GM12878 (cell line): ENCODE results near the gene GRIN2D. TPM values are rescaled to one million over a fixed set of nuclear protein-coding genes. Genes with fewer than 3 reads are reported as not detected.

Experiments used
- ATAC-seq: fragments of 200-7000 bp; cut with Tn5 transposase; 3 replicates; pipeline ENCODE4 v1.9.1; 2020; ENCODE audit warnings: mild to moderate bottlenecking, moderate library complexity
- BruUV-seq: library from RNA; stranded (reverse); fragments of 400-500 nt; replicated peaks from 2 replicates; lab custom pipeline; 2021; lab: Mats Ljungman, UMichigan
- CTCF ChIA-PET: fragments of 300-600 bp; sonication (Branson Sonifier 250); formaldehyde crosslinking; extraction: SDS; loops from one replicate; lab custom pipeline; 2021; ENCODE audit warnings: inconsistent platforms; lab: Yijun Ruan, JAX
- POLR2A ChIA-PET: fragments of 350-600 bp; formaldehyde crosslinking; extraction: SDS; loops from one replicate; lab custom pipeline; 2021; ENCODE audit warnings: inconsistent platforms; lab: Charles Lee
- RAD21 ChIA-PET: fragments of 300-600 bp; sonication (Branson Sonifier 250); formaldehyde crosslinking; loops from one replicate; lab custom pipeline; 2023; ENCODE audit warnings: antibody characterized with exemption; ENCODE audit not compliant: unreplicated experiment; lab: Charles Lee
- SMC1A ChIA-PET: fragments of 300-600 bp; sonication (Branson Sonifier 250); formaldehyde crosslinking; loops from one replicate; lab custom pipeline; 2023; ENCODE audit not compliant: unreplicated experiment, uncharacterized antibody; lab: Charles Lee
- DNase-seq: peaks from one replicate; pipeline ENCODE4 v3.0.0-alpha.2; 2011; ENCODE audit warnings: low read depth, low spot score
- FAIRE-seq: peaks from 3 replicates; lab custom pipeline; 2011; peaks lifted over from hg19 to GRCh38; lab: Jason Lieb, UNC
- H2AFZ ChIP-seq: 2 replicates; pipeline ENCODE4 v1.6.0; 2011; ENCODE audit warnings: low read depth, low read length, control low read depth; ENCODE audit not compliant: control insufficient read depth
- H3K27ac ChIP-seq: 2 replicates; pipeline ENCODE4 v1.5.1; 2011; ENCODE audit warnings: control low read depth; ENCODE audit not compliant: control insufficient read depth, insufficient read depth
- H3K27me3 ChIP-seq, 2 experiments: replicated peaks in 1 of 2; 2 replicates each; pipeline versions ENCODE4 v1.6.0 to v1.6.1; 2011; ENCODE audit warnings: low read length in 1 of 2; ENCODE audit not compliant: control insufficient read depth in 2 of 2, insufficient read depth in 2 of 2
- H3K36me3 ChIP-seq, 2 experiments: 2 replicates each; pipeline ENCODE4 v1.5.1; 2011; ENCODE audit warnings: low read length in 1 of 2; ENCODE audit not compliant: control insufficient read depth in 2 of 2, insufficient read depth in 2 of 2
- H3K4me1 ChIP-seq: 2 replicates; pipeline ENCODE4 v1.6.1; 2011; ENCODE audit warnings: mild to moderate bottlenecking, low read length, moderate library complexity, mixed read lengths; ENCODE audit not compliant: control insufficient read depth, insufficient read depth
- H3K4me2 ChIP-seq: 2 replicates; pipeline ENCODE4 v1.6.0; 2011; ENCODE audit warnings: control low read depth; ENCODE audit not compliant: control insufficient read depth, insufficient read depth
- H3K4me3 ChIP-seq: fragments of 200-600 bp; sonication (generic); 2 replicates; pipeline ENCODE4 v1.5.1; 2016
- H3K79me2 ChIP-seq: 2 replicates; pipeline ENCODE4 v1.6.0; 2011; ENCODE audit warnings: low read length; ENCODE audit not compliant: control insufficient read depth, insufficient read depth
- H3K9ac ChIP-seq: 2 replicates; pipeline ENCODE4 v1.8.0; 2011; ENCODE audit warnings: low read length, control low read depth, mixed read lengths; ENCODE audit not compliant: control insufficient read depth, insufficient read depth
- H3K9me3 ChIP-seq: replicated peaks from 3 replicates; pipeline ENCODE4 v1.5.1; 2011; ENCODE audit warnings: mild to moderate bottlenecking, low read length; ENCODE audit not compliant: control insufficient read depth, insufficient read depth
- H4K20me1 ChIP-seq: 2 replicates; pipeline ENCODE4 v1.6.0; 2011; ENCODE audit not compliant: control insufficient read depth, insufficient read depth
- CHD1 ChIP-seq: IDR thresholded peaks from 2 replicates; pipeline ENCODE4 v1.6.1; 2012; ENCODE audit warnings: low read depth, low read length, improper control_type of control experiment
- CREM ChIP-seq: IDR thresholded peaks from 2 replicates; pipeline ENCODE4 v1.6.1; 2014; ENCODE audit warnings: antibody characterized with exemption, low read depth
- DPF2 ChIP-seq: fragments of 450-650 bp; IDR thresholded peaks from 2 replicates; pipeline ENCODE4 v1.6.1; 2017; ENCODE audit warnings: mild to moderate bottlenecking
- EP300 ChIP-seq, 2 experiments: fragments of 150-350 bp in 1 of 2; IDR thresholded peaks; 2 replicates each; pipeline ENCODE4 v1.6.1; 2011 to 2012; ENCODE audit warnings: low read depth in 2 of 2, low read length in 2 of 2, borderline replicate concordance in 1 of 2, improper control_type of control experiment in 1 of 2, inconsistent platforms in 1 of 2; ENCODE audit not compliant: control insufficient read depth in 1 of 2
- HDGF ChIP-seq: fragments of 450-650 bp; IDR thresholded peaks from 2 replicates; pipeline ENCODE4 v1.6.1; 2016; ENCODE audit warnings: antibody characterized with exemption
- NR2C1 ChIP-seq: fragments of 450-650 bp; IDR thresholded peaks from 2 replicates; pipeline ENCODE4 v1.6.1; 2017; ENCODE audit warnings: antibody characterized with exemption, mild to moderate bottlenecking, moderate library complexity
- PAX5 ChIP-seq: IDR thresholded peaks from 2 replicates; pipeline ENCODE4 v1.6.1; 2011; ENCODE audit warnings: low read depth, low read length, borderline replicate concordance
- POU2F2 ChIP-seq: IDR thresholded peaks from 3 replicates; pipeline ENCODE4 v1.6.1; 2011; ENCODE audit warnings: low read depth, mild to moderate bottlenecking, low read length, borderline replicate concordance
- SIN3A ChIP-seq: IDR thresholded peaks from 2 replicates; pipeline ENCODE4 v1.6.1; 2012; ENCODE audit warnings: low read depth, low read length, improper control_type of control experiment
- SIX5 ChIP-seq: IDR thresholded peaks from 2 replicates; pipeline ENCODE4 v1.6.1; 2011; ENCODE audit warnings: mild to moderate bottlenecking, low read depth, low read length, moderate library complexity; ENCODE audit not compliant: severe bottlenecking
- SMAD5 ChIP-seq: IDR thresholded peaks from 2 replicates; pipeline ENCODE4 v1.6.1; 2016; ENCODE audit warnings: antibody characterized with exemption, low read depth
- SPI1 ChIP-seq: IDR thresholded peaks from 2 replicates; pipeline ENCODE4 v1.6.1; 2011; ENCODE audit warnings: low read depth, mild to moderate bottlenecking, low read length, moderate library complexity, borderline replicate concordance; ENCODE audit not compliant: insufficient read depth
- SUPT20H ChIP-seq: IDR thresholded peaks from 2 replicates; pipeline ENCODE4 v1.6.1; 2011; ENCODE audit warnings: low read depth, mild to moderate bottlenecking, low read length, moderate library complexity, borderline replicate concordance; ENCODE audit not compliant: control insufficient read depth
- WGBS: methylation state at CpG from one replicate; pipeline ENCODE4 v1.1.6; 2016; ENCODE audit warnings: low lambda C conversion rate; ENCODE audit not compliant: insufficient replicate concordance, insufficient coverage; ENCODE audit errors: missing lambda C conversion rate; 5-methylcytosine and 5-hydroxymethylcytosine counted together
- in situ Hi-C: fragments of 300-500 bp; cut with MboI; formaldehyde crosslinking; loops from 9 replicates; pipeline ENCODE4 v1.14.3; 2018; ENCODE audit warnings: mixed read lengths
- intact Hi-C: fragments of 100-400 bp; cut with micrococcal nuclease; formaldehyde crosslinking; loops from one replicate; pipeline ENCODE4 v1.14.2; 2022; ENCODE audit not compliant: unreplicated experiment
- polyA plus RNA-seq, 11 experiments: library from polyadenylated mRNA; depleted of rRNA in 4 of 11; unstranded in 6 of 11; stranded (reverse) in 5 of 11; fragments of >200 nt; fragmentation: Nextera tagmentation in 4 of 11; fragmentation: Illumina TruSeq in 1 of 11; extraction: Ambion mirVana in 4 of 11; extraction: Trizol in 1 of 11; gene quantifications; 1 replicate in 1 of 11; 2 replicates in 10 of 11; pipeline versions ENCODE4 v1.2.1 to v1.2.3, GENCODE V29; 2011 to 2016; ENCODE audit warnings: inconsistent platforms in 2 of 11, missing spikeins in 2 of 11, low read depth in 1 of 11
- total RNA-seq, 4 experiments: library from RNA; depleted of rRNA in 3 of 4; stranded (reverse); fragments of >200 nt in 3 of 4; fragmentation: Illumina TruSeq in 1 of 4; extraction: Trizol in 1 of 4; gene quantifications; 2 replicates each; pipeline versions ENCODE4 v1.2.1 to v1.2.3, GENCODE V29; 2013 to 2021
- TF ChIP-seq, protein P1 (sequence below): fragments of 450-650 bp; IDR thresholded peaks from 2 replicates; pipeline ENCODE4 v1.6.1; 2017; ENCODE audit warnings: mild to moderate bottlenecking, moderate library complexity

GRIN2D gene
- total and polyA plus RNA-seq, 10 of the 15 experiments (the other 5 are each of a cell fraction or from before 2014, with no cell fraction given): 0.03 to 0.38 (median 0.04) TPM; not detected in 3

DNA sequence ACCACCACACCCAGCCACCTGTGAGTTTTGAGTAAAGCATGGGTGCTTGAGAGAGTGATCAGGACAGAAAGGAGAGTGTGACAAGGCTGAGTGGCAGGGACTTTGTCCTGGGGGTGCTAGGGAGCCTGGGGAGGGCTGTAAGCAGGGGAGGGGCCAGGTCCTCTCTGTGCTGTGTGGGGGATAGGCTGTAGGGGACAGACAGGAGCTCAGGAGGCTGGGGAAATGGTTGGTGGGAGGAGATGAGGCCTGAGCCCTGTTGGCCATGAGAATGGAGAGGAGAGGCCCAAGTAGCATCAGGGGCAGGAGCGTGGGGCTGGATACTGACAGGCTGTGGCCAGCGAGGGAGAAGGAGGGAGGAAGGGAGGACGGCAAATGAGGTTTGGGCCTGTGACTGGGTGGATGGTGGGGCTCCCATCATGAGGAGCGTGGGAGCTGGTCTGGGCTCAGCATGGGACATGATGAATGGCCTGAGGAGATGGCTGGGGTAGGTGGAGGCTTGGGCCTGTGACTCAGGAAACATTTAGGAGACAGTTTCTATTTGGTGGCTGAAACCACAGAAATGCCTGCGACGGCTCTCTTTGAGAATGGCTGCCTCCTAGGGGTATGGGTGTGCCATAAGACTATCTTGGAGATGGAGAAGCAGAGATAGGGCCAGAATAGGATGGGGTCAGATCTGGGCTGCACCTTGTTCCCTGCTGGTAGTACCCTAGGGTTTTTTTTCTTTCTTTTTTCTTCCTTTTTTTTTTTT is 25.0 kb downstream of the GRIN2D start (continued):
- TF ChIP-seq CREM (no peak), SIN3A (no peak), CHD1 (no peak), SUPT20H (no peak), HDGF (peak; percentile 23; the same call in 1 of the 2 replicates)

DNA sequence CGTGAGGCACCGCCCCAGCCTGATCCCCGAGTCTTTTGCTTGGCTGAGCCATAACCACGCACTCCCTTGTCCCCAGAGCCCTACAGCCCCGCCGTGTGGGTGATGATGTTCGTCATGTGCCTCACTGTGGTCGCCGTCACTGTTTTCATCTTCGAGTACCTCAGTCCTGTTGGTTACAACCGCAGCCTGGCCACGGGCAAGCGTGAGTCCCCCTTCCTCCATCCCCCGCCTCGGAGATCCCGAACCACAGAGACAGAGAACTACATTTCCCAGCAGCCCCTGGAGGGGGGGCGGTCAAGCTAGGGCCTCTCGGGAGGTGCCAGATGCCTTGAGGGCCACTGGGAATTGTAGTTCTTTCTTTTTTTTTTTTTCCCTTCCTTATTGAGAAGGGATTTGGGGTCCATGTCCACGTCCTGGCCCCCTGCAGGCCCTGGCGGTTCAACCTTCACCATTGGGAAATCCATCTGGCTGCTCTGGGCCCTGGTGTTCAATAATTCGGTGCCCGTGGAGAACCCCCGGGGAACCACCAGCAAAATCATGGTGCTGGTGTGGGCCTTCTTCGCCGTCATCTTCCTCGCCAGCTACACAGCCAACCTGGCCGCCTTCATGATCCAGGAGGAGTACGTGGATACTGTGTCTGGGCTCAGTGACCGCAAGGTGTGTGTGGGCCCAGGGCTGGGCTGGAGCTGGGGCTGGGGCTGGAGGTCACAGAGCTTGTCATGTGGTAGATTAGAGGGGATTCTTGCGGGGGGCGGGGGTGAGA is 25.9 kb downstream of the GRIN2D start:
- ChIA-PET CTCF (interaction anchor here (0.6 to 1.1 kb wide), 4 partner anchors 9 to 28 kb away, joined by 3 to 7 read pairs (median 4); partner anchors contain the start of gene KDELR1), POLR2A (interaction anchor here (1.0 to 1.8 kb wide), 3 partner anchors 15 to 27 kb away, joined by 3 to 11 read pairs (median 3); partner anchors contain the start of gene GRWD1), RAD21 (interaction anchor here (0.6 to 1.0 kb wide), 3 partner anchors 17 to 165 kb away, joined by 3 to 4 read pairs (median 4); no protein-coding TSS in a partner anchor), SMC1A (interaction anchor here (1.2 kb wide), 1 partner anchor 87 kb away, joined by 4 read pairs; no protein-coding TSS in a partner anchor)
- Histone ChIP-seq H3K4me2 (peak overlapping the region; percentile 39), H3K79me2 (no peaks in the 10 kb centered on the region), H3K4me1 (peaks cover 8% of the 10 kb centered on the region), H3K4me3 (peak overlapping the region; percentile 25; the same call in 1 of the 2 replicates), H3K9me3 (no peaks in the 10 kb centered on the region), H3K9ac (0 out of 2 replicates have a peak overlapping the region, but pooled peaks have one; percentile 1), H3K27me3 (no peaks in the 10 kb centered on the region), H4K20me1 (no peaks in the 10 kb centered on the region), H3K36me3 (no peaks in the 10 kb centered on the region), H2AFZ (peak overlapping the region; percentile 88), H3K27ac (peak overlapping the region; percentile 39)
- intact Hi-C loops: no loop called here
- in situ Hi-C loops: no loop called here
- FAIRE-seq (peak; percentile 85), ATAC-seq (peak; percentile 93), DNase-seq (peak; percentile 57)
- WGBS: 27% methylated on average over 30 of the region's 31 CpGs
- no TSS peak for BruUV-seq
- peak; percentile 25; the same call in 1 of the 3 replicates for TF ChIP-seq POU2F2
- TF ChIP-seq EP300 (IDR thresholded peaks at IDR 0.05; ENCODE audit: borderline replicate concordance in 1 of 2, control insufficient read depth in 1 of 2, low read depth in 2 of 2, low read length in 2 of 2): 0 out of 4 replicates have a peak, but pooled peaks of 1 of the 2 experiments have one; percentile 40
- no peak for TF ChIP-seq SMAD5
- peak; percentile 9; the same call in 1 of the 2 replicates for TF ChIP-seq SPI1
- TF ChIP-seq NR2C1: peak; percentile 86
- TF ChIP-seq, protein P1, sequence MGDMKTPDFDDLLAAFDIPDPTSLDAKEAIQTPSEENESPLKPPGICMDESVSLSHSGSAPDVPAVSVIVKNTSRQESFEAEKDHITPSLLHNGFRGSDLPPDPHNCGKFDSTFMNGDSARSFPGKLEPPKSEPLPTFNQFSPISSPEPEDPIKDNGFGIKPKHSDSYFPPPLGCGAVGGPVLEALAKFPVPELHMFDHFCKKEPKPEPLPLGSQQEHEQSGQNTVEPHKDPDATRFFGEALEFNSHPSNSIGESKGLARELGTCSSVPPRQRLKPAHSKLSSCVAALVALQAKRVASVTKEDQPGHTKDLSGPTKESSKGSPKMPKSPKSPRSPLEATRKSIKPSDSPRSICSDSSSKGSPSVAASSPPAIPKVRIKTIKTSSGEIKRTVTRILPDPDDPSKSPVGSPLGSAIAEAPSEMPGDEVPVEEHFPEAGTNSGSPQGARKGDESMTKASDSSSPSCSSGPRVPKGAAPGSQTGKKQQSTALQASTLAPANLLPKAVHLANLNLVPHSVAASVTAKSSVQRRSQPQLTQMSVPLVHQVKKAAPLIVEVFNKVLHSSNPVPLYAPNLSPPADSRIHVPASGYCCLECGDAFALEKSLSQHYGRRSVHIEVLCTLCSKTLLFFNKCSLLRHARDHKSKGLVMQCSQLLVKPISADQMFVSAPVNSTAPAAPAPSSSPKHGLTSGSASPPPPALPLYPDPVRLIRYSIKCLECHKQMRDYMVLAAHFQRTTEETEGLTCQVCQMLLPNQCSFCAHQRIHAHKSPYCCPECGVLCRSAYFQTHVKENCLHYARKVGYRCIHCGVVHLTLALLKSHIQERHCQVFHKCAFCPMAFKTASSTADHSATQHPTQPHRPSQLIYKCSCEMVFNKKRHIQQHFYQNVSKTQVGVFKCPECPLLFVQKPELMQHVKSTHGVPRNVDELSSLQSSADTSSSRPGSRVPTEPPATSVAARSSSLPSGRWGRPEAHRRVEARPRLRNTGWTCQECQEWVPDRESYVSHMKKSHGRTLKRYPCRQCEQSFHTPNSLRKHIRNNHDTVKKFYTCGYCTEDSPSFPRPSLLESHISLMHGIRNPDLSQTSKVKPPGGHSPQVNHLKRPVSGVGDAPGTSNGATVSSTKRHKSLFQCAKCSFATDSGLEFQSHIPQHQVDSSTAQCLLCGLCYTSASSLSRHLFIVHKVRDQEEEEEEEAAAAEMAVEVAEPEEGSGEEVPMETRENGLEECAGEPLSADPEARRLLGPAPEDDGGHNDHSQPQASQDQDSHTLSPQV: no peak
- TF ChIP-seq PAX5: peak; percentile 48; the same call in 1 of the 2 replicates
- peak; percentile 51; the same call in 1 of the 2 replicates for TF ChIP-seq DPF2
- TF ChIP-seq SIX5: peak; percentile 100
